GM18526 (cell line): ENCODE data around the gene TBXAS1.

Experiments
- POLR2A ChIP-seq: IDR thresholded peaks from 3 replicates; pipeline ENCODE4 v1.6.1; 2011; ENCODE audit not compliant: insufficient read length; ENCODE audit errors: extremely low read depth

Gene TBXAS1

DNA sequence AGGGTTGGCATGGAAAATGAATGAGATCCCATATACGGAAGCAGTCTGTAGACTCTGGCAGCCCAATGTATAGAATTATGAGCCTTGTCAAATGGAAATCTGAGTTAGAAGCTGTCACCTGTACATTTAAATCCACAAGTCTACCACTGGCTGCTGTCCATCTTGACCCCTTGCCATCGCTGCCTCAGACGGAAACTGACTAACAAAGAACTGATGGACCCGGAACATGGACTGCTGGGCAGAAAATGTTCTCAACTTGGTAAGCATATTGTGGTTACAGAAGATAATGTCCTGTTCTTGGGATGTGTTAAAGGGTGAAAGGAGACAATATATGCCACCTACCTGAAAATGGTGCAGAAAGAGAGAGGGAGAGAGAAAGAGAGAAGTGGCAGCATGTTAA lies 196.2 kb downstream of the TBXAS1 start:
- no peak for TF ChIP-seq POLR2A

DNA sequence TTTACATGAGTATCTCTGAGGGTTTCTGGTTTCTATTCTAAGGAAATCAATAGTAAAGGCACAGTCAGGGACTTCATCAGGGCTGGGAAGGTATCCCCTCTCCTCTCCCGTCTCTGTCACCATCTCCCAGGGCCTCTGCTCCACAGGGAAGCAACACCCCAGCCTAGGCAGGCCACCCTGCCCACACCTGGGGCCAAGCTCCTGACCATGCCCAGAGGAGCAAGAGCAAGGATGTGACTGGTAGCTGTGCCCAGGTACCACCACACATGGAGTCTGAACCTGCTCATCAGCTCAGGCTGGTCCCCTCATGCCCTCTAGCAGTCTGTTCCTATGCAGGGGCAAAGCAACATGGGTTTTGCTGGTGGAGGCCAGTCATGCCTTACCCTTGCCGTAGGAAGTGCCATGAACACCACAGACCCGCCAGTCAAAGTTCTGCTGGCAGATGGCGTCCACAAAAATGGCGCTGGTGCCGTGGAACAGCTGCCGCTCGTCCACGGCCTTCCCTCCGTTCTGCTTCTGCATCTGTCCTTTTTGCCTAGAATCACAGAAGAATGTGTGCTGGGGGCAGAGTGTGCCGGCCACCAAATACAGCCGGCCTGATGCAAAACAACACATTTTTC lies 196.9 kb downstream of the TBXAS1 start:
- TF ChIP-seq POLR2A = no peak

DNA sequence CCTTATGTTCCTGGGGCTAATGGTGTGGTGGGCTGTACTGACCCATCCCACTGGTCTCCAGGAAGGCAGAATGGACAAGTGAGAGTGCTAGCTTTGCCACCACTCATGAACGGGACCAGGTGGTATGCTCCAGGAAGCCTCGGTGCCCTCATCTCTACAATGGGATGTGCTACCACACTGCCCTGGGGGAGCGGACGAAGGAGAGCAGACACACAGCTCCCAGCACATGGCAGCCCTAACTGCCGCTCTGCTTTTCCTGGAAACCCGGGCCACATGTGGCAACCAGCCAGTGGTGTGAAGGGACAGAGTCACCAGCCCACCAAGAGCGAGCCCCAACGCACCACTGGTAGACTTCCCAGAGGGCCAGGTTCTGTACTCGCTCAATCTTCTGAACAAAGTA lies 197.9 kb downstream of the TBXAS1 start:
- no peak for TF ChIP-seq POLR2A

DNA sequence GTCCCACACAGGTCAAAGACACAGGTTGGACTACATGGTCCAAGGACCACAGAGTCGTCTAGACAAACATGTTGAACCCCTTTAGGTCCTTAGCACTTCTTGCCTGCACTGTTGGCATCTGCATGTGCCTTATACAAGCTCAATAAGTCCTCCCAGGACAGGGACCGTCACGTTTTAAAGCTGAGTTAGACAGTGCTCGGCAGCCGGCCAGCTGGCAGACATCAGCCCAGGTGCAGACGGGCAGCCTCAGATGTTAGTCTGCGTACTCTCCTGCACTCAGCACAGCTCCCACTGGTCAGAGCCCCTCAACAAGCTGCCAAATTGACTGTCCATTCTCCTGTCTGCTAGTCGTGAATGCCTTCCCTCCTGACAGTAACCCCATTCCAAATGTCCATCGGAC lies 198.8 kb downstream of the TBXAS1 start:
- no peak for TF ChIP-seq POLR2A

DNA sequence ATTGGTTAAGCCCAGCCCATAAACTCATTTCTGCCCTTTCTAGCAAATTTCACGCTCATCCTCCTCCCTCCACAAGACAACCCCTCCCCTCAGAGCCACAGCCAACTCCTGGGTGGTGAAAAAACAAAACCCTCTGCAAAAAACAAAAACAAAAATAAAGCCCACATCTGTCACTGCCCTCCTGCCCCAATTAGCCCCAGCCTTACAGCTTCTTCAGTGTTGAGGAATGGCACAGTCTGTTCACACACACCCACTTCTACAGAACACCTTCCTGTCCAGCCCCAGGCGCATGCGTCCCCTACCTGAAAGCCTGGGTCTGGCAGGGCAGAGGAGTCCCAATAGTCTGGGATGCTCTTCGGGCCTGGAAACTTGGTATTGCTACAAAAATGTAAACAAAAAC lies 199.2 kb downstream of the TBXAS1 start:
- TF ChIP-seq POLR2A = no peak

DNA sequence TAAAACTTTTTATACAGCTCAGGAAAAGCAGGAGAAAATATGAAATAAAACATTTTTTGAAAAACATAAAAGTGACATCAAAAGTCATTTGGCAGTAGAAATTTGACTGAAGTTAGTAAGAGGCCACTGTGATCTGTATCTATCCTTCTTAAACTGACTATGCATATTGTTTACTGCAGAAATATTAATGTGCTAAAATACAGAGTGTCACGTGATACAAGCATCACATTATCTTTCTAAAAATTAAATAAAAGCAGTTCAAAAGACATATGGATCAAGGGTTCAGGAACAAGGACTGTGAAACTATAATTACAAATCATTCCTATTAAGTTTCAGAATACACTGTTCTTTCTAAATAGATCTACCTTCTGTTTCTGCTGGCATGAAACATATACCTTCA lies 200.0 kb downstream of the TBXAS1 start:
- no peak for TF ChIP-seq POLR2A

DNA sequence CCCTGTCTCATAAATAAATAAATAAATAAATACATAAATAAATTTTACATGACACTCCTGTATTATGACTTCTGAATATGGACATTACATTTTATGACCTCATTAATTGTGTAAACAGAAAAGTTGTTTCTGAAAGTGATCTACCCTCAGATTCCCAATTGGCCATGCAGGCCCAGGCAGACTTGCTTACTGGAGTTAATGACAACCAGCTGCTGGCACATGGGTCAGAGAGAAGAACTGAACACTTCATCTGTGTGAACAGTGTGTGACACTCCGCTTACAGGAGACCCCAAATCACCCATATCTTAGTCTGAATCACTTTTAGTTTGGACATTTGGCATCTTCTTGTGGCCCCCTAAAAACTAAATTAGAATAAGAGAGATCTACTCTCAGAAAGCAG lies 202.3 kb downstream of the TBXAS1 start:
- no peak for TF ChIP-seq POLR2A

DNA sequence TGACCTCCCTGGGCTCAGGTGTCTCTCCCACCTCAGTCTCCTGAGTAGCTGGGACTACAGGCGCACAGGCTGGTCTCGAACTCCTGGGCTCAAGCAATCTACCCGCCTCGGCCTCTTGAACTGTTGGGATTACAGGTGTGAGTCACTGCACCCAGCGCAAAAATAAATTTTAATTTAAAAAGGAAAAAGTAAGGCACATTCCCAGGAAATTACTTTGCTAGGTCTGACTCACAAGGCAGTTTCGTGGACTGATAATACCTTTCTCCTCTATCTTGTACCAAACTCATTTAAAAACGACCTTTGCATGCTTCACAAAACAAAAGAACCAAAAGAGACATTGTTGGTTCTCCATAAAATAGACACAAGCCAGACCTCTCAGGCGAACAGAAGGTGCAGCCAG lies 204.0 kb downstream of the TBXAS1 start:
- no peak for TF ChIP-seq POLR2A

DNA sequence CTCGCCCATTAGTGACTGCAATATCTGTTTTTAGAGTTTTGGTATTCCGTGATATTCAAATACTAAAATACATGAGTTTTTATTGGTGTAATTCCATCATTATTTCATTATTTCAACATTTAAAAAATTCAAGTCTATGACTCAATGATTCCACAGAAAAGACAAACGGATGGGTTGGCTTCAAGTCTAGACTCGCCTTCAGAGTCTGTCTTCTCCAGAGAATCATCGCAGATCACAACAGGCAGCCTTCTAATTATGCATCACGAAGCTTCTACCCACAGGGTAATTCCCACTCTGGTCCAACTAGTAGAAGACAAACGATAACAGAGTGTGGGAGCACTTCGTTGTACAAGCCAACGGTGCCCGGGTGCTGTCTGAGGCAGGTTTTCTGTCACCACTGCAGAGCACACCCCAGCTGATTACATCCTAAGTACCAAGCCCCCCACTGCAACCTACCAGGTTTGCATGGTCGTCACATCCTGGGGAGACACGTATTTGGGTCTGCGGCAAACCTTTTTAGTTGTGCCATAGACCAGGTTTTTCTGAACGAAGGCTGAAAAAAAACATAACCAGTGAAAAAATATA lies 204.8 kb downstream of the TBXAS1 start:
- TF ChIP-seq POLR2A = no peak

DNA sequence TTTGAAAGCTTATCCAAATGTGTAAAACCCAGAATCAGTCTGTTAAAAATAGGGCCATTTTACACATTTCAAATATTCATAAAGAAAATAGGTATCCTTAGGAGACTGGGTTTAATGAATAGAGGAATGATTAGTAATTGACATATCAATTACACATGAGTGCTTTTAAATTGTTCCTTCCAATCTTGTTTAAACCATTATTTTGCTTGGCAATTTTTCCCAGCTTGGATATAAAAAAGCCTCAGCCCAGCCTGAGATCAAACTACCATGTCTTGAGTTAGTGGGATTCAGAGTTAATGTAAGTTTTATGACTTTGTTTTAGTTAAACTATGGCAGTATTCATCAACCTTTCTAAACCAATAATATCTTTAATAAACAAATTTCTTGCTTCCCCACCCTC lies 205.4 kb downstream of the TBXAS1 start:
- TF ChIP-seq POLR2A = no peak

DNA sequence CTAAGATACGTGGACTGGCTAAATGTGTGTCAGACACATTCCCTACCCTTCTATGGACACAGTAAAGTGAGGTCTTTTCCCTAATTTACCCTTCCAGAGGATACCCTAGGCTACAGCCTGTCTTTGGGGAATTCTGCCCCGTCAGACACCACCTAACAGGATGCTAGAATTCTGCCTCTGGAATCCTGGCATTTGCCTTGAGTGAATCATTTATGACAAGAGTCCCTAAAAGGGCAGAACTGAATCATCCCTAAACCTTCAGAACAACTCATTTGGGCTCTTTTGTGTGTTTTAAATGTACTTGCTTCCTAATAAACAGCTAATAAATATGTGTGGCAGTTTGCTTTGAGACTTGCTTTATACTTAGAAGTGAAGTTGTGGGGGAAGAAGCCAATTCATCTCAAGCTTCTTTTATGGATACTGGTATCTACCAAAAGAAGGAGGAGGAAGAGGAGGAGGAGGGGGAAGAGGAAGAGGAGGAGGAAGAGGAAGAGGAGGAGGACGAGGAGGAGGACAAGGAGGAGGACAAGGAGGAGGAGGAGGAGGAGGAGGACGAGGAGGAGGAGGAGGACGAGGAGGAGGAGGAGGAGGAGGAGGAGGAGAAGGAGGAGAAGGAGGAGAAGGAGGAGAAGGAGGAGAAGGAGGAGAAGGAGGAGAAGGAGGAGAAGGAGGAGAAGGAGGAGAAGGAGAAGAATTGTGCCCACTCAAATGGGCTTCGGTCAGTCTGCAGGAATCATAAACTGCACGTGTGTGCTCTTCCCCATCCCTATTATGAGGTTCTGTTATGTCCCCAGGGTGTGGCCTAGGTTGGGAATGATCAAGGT lies 206.5 kb downstream of the TBXAS1 start:
- TF ChIP-seq POLR2A = no peak

DNA sequence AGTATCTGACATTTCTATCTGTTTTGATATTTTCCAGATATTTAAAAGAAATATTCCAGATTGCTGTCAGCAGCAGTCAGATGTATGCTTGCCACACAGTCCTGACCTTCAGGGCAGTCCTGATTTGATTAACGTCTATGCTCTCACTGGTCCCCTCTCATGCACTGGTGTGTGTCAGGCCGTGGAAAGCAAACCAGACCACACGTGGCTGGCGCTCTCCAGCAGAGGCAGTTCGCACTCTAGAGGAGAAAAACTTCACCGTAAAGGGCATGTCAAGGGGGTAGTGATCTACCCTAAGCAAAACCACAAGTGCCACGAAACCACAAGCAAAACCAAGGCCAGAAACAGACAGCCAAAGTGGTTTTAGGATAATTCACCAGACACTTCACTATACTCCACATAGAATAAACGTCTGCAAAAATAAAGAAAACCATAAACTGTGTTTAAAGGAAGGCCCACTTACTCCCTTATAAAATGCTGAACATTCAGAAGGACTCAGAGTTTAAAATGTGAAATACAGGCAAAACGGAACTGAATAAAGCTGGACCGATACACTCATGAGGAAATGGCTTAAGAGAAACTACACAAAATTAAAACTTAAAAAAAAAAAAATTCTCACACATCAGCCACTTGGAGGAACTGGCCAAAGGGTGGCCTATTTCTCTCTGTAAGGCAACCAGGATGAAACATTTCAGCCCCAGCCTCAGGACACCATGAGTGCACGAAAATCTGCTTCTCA lies 207.3 kb downstream of the TBXAS1 start:
- no peak for TF ChIP-seq POLR2A

DNA sequence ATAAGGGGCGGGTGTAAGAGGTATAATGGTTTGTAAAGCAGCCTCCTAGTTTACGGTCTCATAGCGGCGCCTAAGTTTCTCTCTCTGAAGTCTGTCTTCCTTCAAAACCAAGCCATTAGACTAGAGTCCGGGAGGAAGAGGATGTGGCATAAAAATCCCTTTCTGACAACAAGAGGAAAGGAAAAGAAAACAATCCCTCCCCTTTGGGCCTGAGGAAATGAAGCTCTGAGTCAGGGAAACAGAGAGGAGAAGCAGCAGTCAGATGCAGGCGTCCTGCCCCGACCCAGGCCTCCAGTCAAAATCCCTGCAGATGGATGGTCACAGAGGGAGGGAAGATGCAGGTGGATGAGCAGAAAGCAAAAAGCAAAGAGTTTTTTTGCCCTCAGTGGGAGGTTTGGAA lies 210.0 kb downstream of the TBXAS1 start:
- no peak for TF ChIP-seq POLR2A

DNA sequence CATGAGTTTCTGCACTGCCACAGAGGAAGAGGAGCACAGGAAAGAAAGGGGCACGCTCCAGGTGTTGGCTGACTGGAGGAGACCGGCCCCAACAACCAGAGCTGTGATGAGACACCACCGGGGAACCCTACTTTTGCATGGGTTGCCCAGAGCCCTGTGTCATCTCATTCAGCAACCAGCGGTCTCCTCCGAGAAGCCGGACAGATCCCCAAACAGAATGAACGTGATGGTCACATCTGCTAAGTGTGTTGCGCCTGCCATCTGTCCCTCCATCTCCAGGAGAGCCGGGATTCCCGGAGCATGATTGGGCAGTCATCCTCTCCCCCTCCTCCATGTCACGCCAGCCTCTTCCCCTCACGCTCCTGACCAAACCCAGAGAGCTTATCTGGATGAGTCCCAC lies 210.8 kb downstream of the TBXAS1 start:
- no peak for TF ChIP-seq POLR2A

DNA sequence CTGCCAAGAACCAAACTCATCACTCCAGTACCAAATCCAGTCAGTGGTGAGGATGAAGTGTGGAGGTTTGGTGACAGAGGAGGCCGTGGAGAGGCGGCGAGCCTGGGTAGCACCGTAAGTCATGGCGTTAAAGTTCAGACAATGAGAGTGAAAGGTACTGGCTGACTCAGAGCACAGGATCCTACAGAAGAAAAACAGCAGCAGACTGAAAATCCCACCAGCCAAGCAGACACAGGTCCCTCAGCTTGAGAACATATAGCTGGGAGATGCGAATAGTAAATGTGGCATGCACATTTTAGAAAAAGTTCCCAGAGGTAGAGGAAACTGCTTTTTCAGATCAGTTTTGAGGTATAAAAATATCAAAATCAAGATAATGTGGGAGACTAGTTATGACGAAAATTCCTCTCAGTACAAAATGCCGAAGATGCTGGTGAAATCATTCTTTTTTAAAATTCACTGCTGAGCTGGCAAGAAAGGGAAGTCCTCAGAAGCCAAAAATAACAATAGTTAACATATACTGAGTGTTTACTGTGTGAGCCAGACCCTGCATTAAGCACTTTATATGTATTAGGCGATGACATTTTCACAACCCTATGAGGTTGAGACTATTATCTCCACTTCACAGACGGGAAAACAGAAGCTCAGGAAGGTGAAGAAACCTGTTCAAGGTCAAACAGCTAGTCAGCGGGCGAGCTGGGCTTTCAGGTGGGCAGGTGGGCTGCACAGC lies 212.8 kb downstream of the TBXAS1 start:
- no peak for TF ChIP-seq POLR2A

DNA sequence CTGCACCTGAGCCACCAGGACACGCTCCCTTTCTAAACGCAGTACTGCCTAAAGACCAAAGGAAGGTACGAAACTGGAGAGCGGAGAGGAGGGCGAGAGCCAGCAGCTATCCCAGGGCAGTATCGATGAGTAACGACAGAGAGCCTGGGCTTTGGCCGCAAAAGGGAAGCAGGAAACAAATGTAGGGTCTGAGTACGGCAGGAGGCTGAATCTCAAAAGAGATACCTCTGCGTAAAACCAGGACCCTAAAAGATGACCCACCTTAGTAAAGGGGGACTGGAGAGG lies 213.3 kb downstream of the TBXAS1 start:
- no peak for TF ChIP-seq POLR2A

DNA sequence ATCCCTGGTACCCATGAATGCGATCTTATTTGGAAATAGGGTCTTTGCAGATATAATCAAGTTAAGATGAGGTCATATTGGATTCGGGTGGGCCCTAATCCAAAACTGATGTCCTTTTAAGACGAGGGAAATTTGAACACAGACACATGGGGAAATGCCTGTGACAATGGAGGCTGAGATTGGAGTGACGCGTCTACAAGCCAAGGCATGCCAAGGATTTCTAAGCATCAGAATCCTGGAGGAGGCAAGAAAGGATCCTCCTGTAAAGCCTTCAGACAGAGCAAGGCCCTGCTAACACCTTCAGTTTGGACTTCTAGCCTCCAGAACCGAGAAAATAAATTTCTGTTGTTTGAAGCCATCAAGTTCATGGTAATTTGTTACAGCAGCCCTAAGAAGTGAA lies 215.2 kb downstream of the TBXAS1 start:
- no peak for TF ChIP-seq POLR2A
